Keratinocyte (primary cell): ENCODE measurements around the gene DLL4. TPM values are rescaled to one million over a fixed set of nuclear protein-coding genes. Genes with fewer than 3 reads are reported as not detected.

Experiments
- DNase-seq: peaks from one replicate; pipeline ENCODE4 v3.0.0-alpha.2; 2011; ENCODE audit warnings: low read depth, missing footprints, low spot score
- FAIRE-seq: peaks from 2 replicates; lab custom pipeline; 2011; peaks lifted over from hg19 to GRCh38; lab: Jason Lieb, UNC
- H2AFZ ChIP-seq: 2 replicates; pipeline ENCODE4 v1.6.0; 2012; ENCODE audit warnings: low read length, control low read depth, inconsistent platforms; ENCODE audit not compliant: control insufficient read depth
- H3K27ac ChIP-seq: 2 replicates; pipeline ENCODE4 v1.5.1; 2011; ENCODE audit warnings: low read length; ENCODE audit not compliant: control insufficient read depth, insufficient read depth
- H3K27me3 ChIP-seq: 3 replicates; pipeline ENCODE4 v1.6.0; 2011; ENCODE audit warnings: low read length; ENCODE audit not compliant: control insufficient read depth, insufficient read depth; ENCODE audit errors: extremely low read depth
- H3K36me3 ChIP-seq, 2 experiments: 2 replicates in 1 of 2; 3 replicates in 1 of 2; pipeline ENCODE4 v1.5.1; 2011; ENCODE audit warnings: low read length in 2 of 2, mild to moderate bottlenecking in 1 of 2; ENCODE audit not compliant: control insufficient read depth in 2 of 2, insufficient read depth in 2 of 2; ENCODE audit errors: extremely low read depth in 1 of 2
- H3K4me1 ChIP-seq: 3 replicates; pipeline ENCODE4 v1.5.1; 2011; ENCODE audit warnings: low read length; ENCODE audit not compliant: control insufficient read depth, insufficient read depth; ENCODE audit errors: extremely low read depth
- H3K4me2 ChIP-seq: 3 replicates; pipeline ENCODE4 v1.6.0; 2011; ENCODE audit warnings: low read depth, low read length; ENCODE audit not compliant: control insufficient read depth, insufficient read depth; ENCODE audit errors: extremely low read depth
- H3K4me3 ChIP-seq, 3 experiments: fragments of 200-600 bp in 1 of 3; sonication (generic) in 1 of 3; 2 replicates in 2 of 3; 3 replicates in 1 of 3; pipeline ENCODE4 v1.5.1; 2011 to 2016; ENCODE audit warnings: low read length in 3 of 3, mild to moderate bottlenecking in 3 of 3, control low read depth in 2 of 3, inconsistent platforms in 1 of 3, low read depth in 1 of 3, mixed read lengths in 1 of 3, mixed run types in 1 of 3, moderate library complexity in 1 of 3; ENCODE audit not compliant: control insufficient read depth in 2 of 3, insufficient read depth in 2 of 3; ENCODE audit errors: extremely low read depth in 1 of 3
- H3K79me2 ChIP-seq: 2 replicates; pipeline ENCODE4 v1.6.0; 2012; ENCODE audit warnings: low read length; ENCODE audit not compliant: control insufficient read depth, insufficient read depth
- H3K9ac ChIP-seq: 3 replicates; pipeline ENCODE4 v1.6.0; 2011; ENCODE audit warnings: low read length; ENCODE audit not compliant: control insufficient read depth, insufficient read depth; ENCODE audit errors: extremely low read depth
- H3K9me1 ChIP-seq: 3 replicates; pipeline ENCODE4 v1.6.0; 2011; ENCODE audit warnings: low read length; ENCODE audit not compliant: control insufficient read depth, insufficient read depth; ENCODE audit errors: extremely low read depth
- H3K9me3 ChIP-seq: 2 replicates; pipeline ENCODE4 v1.5.1; 2012; ENCODE audit warnings: low read depth, low read length; ENCODE audit not compliant: control insufficient read depth
- H4K20me1 ChIP-seq: 3 replicates; pipeline ENCODE4 v1.6.0; 2011; ENCODE audit warnings: low read length; ENCODE audit not compliant: control insufficient read depth, insufficient read depth; ENCODE audit errors: extremely low read depth
- EZH2 ChIP-seq: IDR thresholded peaks from one replicate; pipeline ENCODE4 v1.6.1; 2012; ENCODE audit warnings: inconsistent platforms, mild to moderate bottlenecking, low read length, moderate library complexity
- dilution Hi-C: fragments of 300-500 bp; cut with MboI; formaldehyde crosslinking; loops from one replicate; pipeline ENCODE4 v1.7.0; 2020; ENCODE audit warnings: low sequenced_read_pairs; ENCODE audit not compliant: extremely low pct_ligation_motif_present
- polyA plus RNA-seq, 5 experiments: library from polyadenylated mRNA; depleted of rRNA in 3 of 5; stranded (reverse) in 3 of 5; stranded (forward) in 1 of 5; unstranded in 1 of 5; fragments of >200 nt; gene quantifications; 1 replicate in 1 of 5; 2 replicates in 3 of 5; 3 replicates in 1 of 5; pipeline versions ENCODE4 v1.2.1 to v1.2.3, GENCODE V29; 2011 to 2012; ENCODE audit warnings: missing spikeins in 2 of 5, low read depth in 1 of 5, low replicate concordance in 1 of 5
- TF ChIP-seq, protein P1 (sequence below), 3 experiments: IDR thresholded peaks in 1 of 3; conservative IDR thresholded peaks in 1 of 3; optimal IDR thresholded peaks in 1 of 3; 2 replicates in 2 of 3; 3 replicates in 1 of 3; pipeline versions ENCODE3 to v1.5.1; 2011; ENCODE audit warnings: low read length in 3 of 3, mild to moderate bottlenecking in 3 of 3, moderate library complexity in 2 of 3, control low read depth in 1 of 3, inconsistent platforms in 1 of 3; ENCODE audit not compliant: insufficient read depth in 2 of 3; ENCODE audit errors: extremely low read depth in 1 of 3

The DLL4 gene
- polyA plus RNA-seq, 1 donor (not counting 4 experiments of a cell fraction or from before 2014, with no cell fraction given), result not detected

DNA sequence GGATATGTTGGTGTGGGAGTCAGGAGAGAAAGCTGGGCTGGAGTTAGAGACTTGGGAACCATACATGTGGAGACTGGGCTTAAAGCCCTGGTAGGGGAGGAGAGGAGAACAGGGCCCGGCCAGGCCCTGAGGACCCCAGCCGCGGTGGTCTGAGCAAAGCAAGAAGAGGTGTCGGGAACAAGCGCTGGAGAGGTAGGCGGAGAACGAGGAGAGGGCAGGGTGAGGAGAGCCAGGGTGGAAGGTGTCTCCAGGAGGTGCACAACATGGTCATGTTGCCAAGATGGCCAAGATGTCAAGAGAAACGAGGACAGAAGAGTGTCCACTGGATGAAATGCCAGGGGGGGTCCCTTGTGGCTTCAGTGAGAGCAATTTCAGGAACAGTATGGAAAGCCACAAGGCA is 29.6 kb downstream of the DLL4 start:
- no peaks in the 10 kb centered on the region for H3K9me1 ChIP-seq
- no peak overlapping the region for H3K27ac ChIP-seq
- H3K9me3 ChIP-seq, result no peaks in the 10 kb centered on the region
- peaks cover 4 to 15% of the 10 kb centered on the region in 2 experiments for H3K36me3 ChIP-seq
- no peak overlapping the region for H3K4me2 ChIP-seq
- H3K4me3 ChIP-seq, result no peak overlapping the region
- H4K20me1 ChIP-seq, result peaks cover 3% of the 10 kb centered on the region
- no peak for DNase-seq
- TF ChIP-seq, protein P1, sequence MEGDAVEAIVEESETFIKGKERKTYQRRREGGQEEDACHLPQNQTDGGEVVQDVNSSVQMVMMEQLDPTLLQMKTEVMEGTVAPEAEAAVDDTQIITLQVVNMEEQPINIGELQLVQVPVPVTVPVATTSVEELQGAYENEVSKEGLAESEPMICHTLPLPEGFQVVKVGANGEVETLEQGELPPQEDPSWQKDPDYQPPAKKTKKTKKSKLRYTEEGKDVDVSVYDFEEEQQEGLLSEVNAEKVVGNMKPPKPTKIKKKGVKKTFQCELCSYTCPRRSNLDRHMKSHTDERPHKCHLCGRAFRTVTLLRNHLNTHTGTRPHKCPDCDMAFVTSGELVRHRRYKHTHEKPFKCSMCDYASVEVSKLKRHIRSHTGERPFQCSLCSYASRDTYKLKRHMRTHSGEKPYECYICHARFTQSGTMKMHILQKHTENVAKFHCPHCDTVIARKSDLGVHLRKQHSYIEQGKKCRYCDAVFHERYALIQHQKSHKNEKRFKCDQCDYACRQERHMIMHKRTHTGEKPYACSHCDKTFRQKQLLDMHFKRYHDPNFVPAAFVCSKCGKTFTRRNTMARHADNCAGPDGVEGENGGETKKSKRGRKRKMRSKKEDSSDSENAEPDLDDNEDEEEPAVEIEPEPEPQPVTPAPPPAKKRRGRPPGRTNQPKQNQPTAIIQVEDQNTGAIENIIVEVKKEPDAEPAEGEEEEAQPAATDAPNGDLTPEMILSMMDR (optimal IDR thresholded peaks at IDR 0.05 in 1 of 3, IDR thresholded peaks at IDR 0.05 in 1 of 3, conservative IDR thresholded peaks at IDR 0.05 in 1 of 3; ENCODE audit: extremely low read depth in 1 of 3, insufficient read depth in 2 of 3, low read length in 3 of 3), result no peak
- H3K4me1 ChIP-seq, result peaks cover 12% of the 10 kb centered on the region
- H3K9ac ChIP-seq, result no peak overlapping the region
- no peaks in the 10 kb centered on the region for H3K27me3 ChIP-seq
- FAIRE-seq, result no peak
- no peak overlapping the region for H2AFZ ChIP-seq
- H3K79me2 ChIP-seq, result no peaks in the 10 kb centered on the region
- dilution Hi-C loops, result no loop called here

DNA sequence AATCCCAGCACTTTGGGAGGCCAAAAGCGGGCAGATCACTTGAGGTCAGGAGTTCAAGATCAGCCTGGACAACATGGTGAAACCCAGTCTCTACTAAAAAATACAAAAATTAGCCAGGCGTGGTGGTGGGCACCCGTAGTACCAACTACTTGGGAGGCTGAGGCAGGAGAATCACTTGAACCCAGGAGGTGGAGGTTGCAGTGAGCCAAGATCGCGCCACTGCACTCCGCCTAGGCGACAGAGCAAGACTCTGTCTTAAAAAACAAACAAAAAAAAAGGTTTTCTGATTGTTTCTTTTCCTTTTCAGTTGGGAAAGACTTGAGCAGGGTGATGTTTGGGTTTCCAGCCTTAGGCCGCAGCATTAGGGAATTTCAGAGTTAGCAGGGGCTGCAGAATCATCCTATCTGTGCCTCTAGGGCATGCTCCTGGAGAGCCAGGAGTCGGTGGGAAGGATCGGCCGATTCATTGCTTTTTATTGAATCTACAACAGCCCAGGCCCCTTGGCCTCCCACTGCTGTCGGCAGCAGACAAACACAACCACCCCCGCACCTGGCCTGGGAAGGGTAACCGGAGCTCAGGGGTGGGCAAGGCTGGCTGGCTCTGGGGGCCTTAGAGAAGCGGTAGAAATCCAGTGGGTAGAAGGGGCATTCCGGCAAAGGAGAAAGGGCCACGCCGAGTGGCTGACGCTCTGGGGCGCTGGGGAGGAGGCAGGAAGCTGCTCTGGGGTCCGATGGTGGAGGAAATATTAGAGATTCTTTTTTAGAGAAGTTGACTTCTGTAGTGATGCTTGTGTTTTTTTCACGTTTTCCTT is 30.4 kb downstream of the DLL4 start:
- Histone ChIP-seq H3K4me1 (peaks cover 5% of the 10 kb centered on the region), H3K27me3 (no peaks in the 10 kb centered on the region), H4K20me1 (peaks cover 3% of the 10 kb centered on the region), H3K36me3 (peaks cover 4 to 9% of the 10 kb centered on the region in 2 experiments), H3K4me3 (no peak overlapping the region), H2AFZ (no peak overlapping the region), H3K9me3 (no peaks in the 10 kb centered on the region), H3K9ac (no peak overlapping the region), H3K79me2 (no peaks in the 10 kb centered on the region), H3K9me1 (no peaks in the 10 kb centered on the region), H3K4me2 (no peak overlapping the region), H3K27ac (no peak overlapping the region)
- FAIRE-seq (no peak), DNase-seq (no peak)
- dilution Hi-C loops, result no loop called here
- TF ChIP-seq, protein P1 (optimal IDR thresholded peaks at IDR 0.05 in 1 of 3, IDR thresholded peaks at IDR 0.05 in 1 of 3, conservative IDR thresholded peaks at IDR 0.05 in 1 of 3; ENCODE audit: extremely low read depth in 1 of 3, insufficient read depth in 2 of 3, low read length in 3 of 3), result no peak
- TF ChIP-seq EZH2, result no peak
